Stimulated activated CD4-positive, alpha-beta T cell treated with anti-CD3 and anti-CD28 coated beads, Interleukin-4, amount 100 ng/mL, for 24 hours (primary cell): ENCODE measurements around the gene FAM110D.

Experiments
- DNase-seq: peaks from one replicate; pipeline ENCODE4 v3.0.0-alpha.2; 2020

FAM110D gene

GRCh38 chr1:26190373-26190987, 31.6 kb downstream of the FAM110D start, which contains the start of gene CATSPER4:
Gene CATSPER4, plus strand, starts transcription at chr1:26190602. Its CDS starts 26 bp downstream, at chr1:26190628.
- no peak for DNase-seq

- no peak for DNase-seq
Observed at GRCh38 chr1:26191739-26192138, 32.9 kb downstream of the FAM110D start.

GRCh38 chr1:26195805-26196204, 36.9 kb downstream of the FAM110D start:
- no peak for DNase-seq

DNA sequence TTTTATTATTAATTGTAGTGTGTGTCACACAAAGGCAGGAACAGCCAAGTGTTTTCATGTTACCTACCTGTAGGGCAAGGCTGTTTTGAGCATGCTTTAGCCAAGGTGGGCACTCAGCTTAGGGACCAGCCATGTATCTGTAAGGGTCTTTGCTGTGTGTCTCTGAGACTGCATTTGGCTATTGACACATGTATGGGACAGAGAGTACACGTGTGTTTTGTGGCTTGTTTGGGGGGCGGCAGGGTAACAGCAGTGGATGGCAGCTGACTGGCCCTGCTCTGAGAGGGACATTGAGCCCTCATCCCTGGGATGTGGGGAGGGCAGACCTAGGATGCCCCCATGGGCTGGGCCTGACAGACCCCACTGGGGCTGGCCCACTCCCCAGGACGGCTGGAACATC, 38.4 kb downstream of the FAM110D start:
- DNase-seq: no peak

GRCh38 chr1:26197813-26198212, 38.9 kb downstream of the FAM110D start:
- no peak for DNase-seq

- no peak for DNase-seq
Observed at GRCh38 chr1:26200413-26200812, 41.5 kb downstream of the FAM110D start.

- DNase-seq: no peak
Observed at GRCh38 chr1:26203642-26204318, 44.9 kb downstream of the FAM110D start.

DNA sequence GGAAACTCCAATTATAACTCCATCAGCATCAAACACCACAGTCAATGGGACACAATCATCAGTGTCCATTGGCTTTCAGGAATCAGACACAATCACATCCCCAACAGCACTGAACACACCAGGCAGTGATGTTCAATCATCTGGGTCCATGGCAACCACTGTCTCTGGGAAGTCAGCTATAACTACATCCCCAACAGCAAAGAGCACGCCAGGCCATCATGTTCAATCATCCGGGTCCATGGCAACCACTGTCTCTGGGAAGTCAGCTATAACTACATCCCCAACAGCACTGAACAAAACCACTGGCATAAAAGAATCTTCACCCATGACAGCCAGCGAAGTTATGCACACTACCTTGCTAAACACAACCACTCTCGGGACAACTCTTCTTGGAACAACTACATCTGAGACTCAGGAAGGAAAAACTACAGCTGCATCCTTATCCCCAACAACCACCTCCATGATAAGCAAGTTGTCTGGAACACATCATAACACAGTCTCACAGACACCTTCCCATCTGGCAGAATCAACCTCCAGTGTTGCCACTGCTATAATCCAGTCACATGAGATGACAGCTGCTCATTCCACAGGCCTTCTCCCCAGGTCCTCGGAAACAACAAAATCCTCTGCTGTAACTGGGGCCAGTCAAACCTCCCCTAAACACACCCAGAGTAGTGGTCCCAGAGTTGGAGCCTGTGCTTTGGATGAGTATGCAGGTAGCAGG, 51.4 kb downstream of the FAM110D start:
- no peak for DNase-seq

GRCh38 chr1:26212726-26213125, 53.8 kb downstream of the FAM110D start:
- DNase-seq: no peak

GRCh38 chr1:26213335-26213905, 54.5 kb downstream of the FAM110D start:
- no peak for DNase-seq
